K562 (cell line): ENCODE measurements around the gene GJD4.

Experiments
- BMI1 ChIP-seq: fragments of 150-350 bp; IDR thresholded peaks from 2 replicates; pipeline ENCODE4 v1.6.1; 2014; ENCODE audit warnings: low read length
- CEBPB ChIP-seq: fragments of 450-650 bp; IDR thresholded peaks from 2 replicates; pipeline ENCODE4 v1.6.1; 2016; ENCODE audit warnings: missing genetic modification characterization, missing compliant biosample characterization
- HDAC2 ChIP-seq: fragments of 450-650 bp; IDR thresholded peaks from 2 replicates; pipeline ENCODE4 v1.6.1; 2016; ENCODE audit warnings: mild to moderate bottlenecking
- NFXL1 ChIP-seq: fragments of 450-650 bp; formaldehyde crosslinking; IDR thresholded peaks from 2 replicates; pipeline ENCODE4 v1.4.0; 2021; ENCODE audit warnings: mild to moderate bottlenecking
- POLR2A ChIP-seq: fragments of 450-650 bp; conservative IDR thresholded peaks from 2 replicates; pipeline ENCODE4 v1.6.1; 2016
- PPARD ChIP-seq: fragments of 250-450 bp; sonication (Bioruptor Pico); IDR thresholded peaks from 2 replicates; pipeline ENCODE4 v1.8.0; 2022; ENCODE audit warnings: inconsistent platforms, mild to moderate bottlenecking, moderate library complexity
- TF ChIP-seq, protein P1 (sequence below): sonication (generic); formaldehyde crosslinking; IDR thresholded peaks from 2 replicates; pipeline ENCODE4 v1.8.0; 2022; ENCODE audit warnings: mild to moderate bottlenecking, missing genetic modification reagents, borderline replicate concordance
- TF ChIP-seq, protein P2 (sequence below): fragments of 200-600 bp; sonication (generic); IDR thresholded peaks from one replicate; pipeline ENCODE4 v1.6.1; 2012; ENCODE audit warnings: mild to moderate bottlenecking, low read depth, low read length, inconsistent platforms
- TF ChIP-seq, protein P3 (sequence below), 3 experiments: IDR thresholded peaks in 2 of 3; conservative IDR thresholded peaks in 1 of 3; 2 replicates each; pipeline ENCODE4 v1.5.1; 2011 to 2012; ENCODE audit warnings: low read length in 3 of 3, mild to moderate bottlenecking in 3 of 3, control low read depth in 2 of 3, improper control_type of control experiment in 1 of 3, inconsistent platforms in 1 of 3, low read depth in 1 of 3, mixed read lengths in 1 of 3, moderate library complexity in 1 of 3; ENCODE audit not compliant: insufficient read depth in 2 of 3

DNA sequence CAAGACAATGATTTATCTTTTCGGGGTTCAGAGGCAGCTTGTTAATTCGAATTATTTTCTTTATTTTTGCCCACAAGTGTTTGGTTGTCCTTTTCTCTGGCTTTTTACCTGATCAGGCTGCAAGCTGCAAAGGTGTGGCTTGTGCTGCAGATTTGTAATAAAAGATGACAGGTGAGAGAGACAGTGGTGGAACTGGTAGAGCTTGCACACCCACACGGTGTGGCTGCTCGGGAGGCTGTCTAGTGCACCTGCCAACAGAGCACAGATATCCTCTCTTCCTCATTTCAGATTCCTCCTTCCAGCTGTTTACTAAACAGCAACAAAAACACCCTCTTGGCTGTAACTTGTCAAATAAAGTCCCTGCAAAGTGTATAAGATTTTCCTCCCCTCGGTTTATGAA is 9.2 kb downstream of the GJD4 start:
- TF ChIP-seq PPARD (CRISPR knock-in tag) (no peak), NFXL1 (no peak), POLR2A (no peak), CEBPB (tag) (no peak), BMI1 (no peak), HDAC2 (no peak)
- TF ChIP-seq, protein P1, sequence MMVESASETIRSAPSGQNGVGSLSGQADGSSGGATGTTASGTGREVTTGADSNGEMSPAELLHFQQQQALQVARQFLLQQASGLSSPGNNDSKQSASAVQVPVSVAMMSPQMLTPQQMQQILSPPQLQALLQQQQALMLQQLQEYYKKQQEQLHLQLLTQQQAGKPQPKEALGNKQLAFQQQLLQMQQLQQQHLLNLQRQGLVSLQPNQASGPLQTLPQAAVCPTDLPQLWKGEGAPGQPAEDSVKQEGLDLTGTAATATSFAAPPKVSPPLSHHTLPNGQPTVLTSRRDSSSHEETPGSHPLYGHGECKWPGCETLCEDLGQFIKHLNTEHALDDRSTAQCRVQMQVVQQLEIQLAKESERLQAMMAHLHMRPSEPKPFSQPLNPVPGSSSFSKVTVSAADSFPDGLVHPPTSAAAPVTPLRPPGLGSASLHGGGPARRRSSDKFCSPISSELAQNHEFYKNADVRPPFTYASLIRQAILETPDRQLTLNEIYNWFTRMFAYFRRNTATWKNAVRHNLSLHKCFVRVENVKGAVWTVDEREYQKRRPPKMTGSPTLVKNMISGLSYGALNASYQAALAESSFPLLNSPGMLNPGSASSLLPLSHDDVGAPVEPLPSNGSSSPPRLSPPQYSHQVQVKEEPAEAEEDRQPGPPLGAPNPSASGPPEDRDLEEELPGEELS, result no peak
- TF ChIP-seq, protein P2, sequence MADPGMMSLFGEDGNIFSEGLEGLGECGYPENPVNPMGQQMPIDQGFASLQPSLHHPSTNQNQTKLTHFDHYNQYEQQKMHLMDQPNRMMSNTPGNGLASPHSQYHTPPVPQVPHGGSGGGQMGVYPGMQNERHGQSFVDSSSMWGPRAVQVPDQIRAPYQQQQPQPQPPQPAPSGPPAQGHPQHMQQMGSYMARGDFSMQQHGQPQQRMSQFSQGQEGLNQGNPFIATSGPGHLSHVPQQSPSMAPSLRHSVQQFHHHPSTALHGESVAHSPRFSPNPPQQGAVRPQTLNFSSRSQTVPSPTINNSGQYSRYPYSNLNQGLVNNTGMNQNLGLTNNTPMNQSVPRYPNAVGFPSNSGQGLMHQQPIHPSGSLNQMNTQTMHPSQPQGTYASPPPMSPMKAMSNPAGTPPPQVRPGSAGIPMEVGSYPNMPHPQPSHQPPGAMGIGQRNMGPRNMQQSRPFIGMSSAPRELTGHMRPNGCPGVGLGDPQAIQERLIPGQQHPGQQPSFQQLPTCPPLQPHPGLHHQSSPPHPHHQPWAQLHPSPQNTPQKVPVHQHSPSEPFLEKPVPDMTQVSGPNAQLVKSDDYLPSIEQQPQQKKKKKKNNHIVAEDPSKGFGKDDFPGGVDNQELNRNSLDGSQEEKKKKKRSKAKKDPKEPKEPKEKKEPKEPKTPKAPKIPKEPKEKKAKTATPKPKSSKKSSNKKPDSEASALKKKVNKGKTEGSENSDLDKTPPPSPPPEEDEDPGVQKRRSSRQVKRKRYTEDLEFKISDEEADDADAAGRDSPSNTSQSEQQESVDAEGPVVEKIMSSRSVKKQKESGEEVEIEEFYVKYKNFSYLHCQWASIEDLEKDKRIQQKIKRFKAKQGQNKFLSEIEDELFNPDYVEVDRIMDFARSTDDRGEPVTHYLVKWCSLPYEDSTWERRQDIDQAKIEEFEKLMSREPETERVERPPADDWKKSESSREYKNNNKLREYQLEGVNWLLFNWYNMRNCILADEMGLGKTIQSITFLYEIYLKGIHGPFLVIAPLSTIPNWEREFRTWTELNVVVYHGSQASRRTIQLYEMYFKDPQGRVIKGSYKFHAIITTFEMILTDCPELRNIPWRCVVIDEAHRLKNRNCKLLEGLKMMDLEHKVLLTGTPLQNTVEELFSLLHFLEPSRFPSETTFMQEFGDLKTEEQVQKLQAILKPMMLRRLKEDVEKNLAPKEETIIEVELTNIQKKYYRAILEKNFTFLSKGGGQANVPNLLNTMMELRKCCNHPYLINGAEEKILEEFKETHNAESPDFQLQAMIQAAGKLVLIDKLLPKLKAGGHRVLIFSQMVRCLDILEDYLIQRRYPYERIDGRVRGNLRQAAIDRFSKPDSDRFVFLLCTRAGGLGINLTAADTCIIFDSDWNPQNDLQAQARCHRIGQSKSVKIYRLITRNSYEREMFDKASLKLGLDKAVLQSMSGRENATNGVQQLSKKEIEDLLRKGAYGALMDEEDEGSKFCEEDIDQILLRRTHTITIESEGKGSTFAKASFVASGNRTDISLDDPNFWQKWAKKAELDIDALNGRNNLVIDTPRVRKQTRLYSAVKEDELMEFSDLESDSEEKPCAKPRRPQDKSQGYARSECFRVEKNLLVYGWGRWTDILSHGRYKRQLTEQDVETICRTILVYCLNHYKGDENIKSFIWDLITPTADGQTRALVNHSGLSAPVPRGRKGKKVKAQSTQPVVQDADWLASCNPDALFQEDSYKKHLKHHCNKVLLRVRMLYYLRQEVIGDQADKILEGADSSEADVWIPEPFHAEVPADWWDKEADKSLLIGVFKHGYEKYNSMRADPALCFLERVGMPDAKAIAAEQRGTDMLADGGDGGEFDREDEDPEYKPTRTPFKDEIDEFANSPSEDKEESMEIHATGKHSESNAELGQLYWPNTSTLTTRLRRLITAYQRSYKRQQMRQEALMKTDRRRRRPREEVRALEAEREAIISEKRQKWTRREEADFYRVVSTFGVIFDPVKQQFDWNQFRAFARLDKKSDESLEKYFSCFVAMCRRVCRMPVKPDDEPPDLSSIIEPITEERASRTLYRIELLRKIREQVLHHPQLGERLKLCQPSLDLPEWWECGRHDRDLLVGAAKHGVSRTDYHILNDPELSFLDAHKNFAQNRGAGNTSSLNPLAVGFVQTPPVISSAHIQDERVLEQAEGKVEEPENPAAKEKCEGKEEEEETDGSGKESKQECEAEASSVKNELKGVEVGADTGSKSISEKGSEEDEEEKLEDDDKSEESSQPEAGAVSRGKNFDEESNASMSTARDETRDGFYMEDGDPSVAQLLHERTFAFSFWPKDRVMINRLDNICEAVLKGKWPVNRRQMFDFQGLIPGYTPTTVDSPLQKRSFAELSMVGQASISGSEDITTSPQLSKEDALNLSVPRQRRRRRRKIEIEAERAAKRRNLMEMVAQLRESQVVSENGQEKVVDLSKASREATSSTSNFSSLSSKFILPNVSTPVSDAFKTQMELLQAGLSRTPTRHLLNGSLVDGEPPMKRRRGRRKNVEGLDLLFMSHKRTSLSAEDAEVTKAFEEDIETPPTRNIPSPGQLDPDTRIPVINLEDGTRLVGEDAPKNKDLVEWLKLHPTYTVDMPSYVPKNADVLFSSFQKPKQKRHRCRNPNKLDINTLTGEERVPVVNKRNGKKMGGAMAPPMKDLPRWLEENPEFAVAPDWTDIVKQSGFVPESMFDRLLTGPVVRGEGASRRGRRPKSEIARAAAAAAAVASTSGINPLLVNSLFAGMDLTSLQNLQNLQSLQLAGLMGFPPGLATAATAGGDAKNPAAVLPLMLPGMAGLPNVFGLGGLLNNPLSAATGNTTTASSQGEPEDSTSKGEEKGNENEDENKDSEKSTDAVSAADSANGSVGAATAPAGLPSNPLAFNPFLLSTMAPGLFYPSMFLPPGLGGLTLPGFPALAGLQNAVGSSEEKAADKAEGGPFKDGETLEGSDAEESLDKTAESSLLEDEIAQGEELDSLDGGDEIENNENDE, result no peak
- TF ChIP-seq, protein P3, sequence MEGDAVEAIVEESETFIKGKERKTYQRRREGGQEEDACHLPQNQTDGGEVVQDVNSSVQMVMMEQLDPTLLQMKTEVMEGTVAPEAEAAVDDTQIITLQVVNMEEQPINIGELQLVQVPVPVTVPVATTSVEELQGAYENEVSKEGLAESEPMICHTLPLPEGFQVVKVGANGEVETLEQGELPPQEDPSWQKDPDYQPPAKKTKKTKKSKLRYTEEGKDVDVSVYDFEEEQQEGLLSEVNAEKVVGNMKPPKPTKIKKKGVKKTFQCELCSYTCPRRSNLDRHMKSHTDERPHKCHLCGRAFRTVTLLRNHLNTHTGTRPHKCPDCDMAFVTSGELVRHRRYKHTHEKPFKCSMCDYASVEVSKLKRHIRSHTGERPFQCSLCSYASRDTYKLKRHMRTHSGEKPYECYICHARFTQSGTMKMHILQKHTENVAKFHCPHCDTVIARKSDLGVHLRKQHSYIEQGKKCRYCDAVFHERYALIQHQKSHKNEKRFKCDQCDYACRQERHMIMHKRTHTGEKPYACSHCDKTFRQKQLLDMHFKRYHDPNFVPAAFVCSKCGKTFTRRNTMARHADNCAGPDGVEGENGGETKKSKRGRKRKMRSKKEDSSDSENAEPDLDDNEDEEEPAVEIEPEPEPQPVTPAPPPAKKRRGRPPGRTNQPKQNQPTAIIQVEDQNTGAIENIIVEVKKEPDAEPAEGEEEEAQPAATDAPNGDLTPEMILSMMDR (IDR thresholded peaks at IDR 0.05 in 2 of 3, conservative IDR thresholded peaks at IDR 0.05 in 1 of 3; ENCODE audit: insufficient read depth in 2 of 3, low read depth in 1 of 3, low read length in 3 of 3), result no peak
